Stomach smooth muscle (tissue), 2 donors: ENCODE measurements around the gene HK2.

Experiments used
- H3K27ac ChIP-seq: one replicate; pipeline ENCODE4 v1.7.0; 2013; ENCODE audit warnings: mild to moderate bottlenecking, low read length, inconsistent platforms
- H3K27me3 ChIP-seq, 2 donors: one replicate each; pipeline ENCODE4 v1.7.0; 2013; ENCODE audit warnings: low read length in 2 of 2; ENCODE audit not compliant: insufficient read depth in 2 of 2, control insufficient read depth in 1 of 2
- H3K36me3 ChIP-seq, 2 donors: one replicate each; pipeline ENCODE4 v1.7.0; 2013; ENCODE audit warnings: low read length in 2 of 2; ENCODE audit not compliant: control insufficient read depth in 2 of 2, insufficient read depth in 2 of 2
- H3K4me1 ChIP-seq: one replicate; pipeline ENCODE4 v1.7.0; 2013; ENCODE audit warnings: low read length; ENCODE audit not compliant: control insufficient read depth, insufficient read depth
- H3K4me3 ChIP-seq, 2 donors: one replicate each; pipeline ENCODE4 v1.7.0; 2013; ENCODE audit warnings: low read length in 2 of 2
- H3K9ac ChIP-seq, 2 donors: one replicate each; pipeline ENCODE4 v1.7.0; 2013; ENCODE audit warnings: low read length in 2 of 2, mild to moderate bottlenecking in 1 of 2
- H3K9me3 ChIP-seq, 2 donors: one replicate each; pipeline ENCODE4 v1.7.0; 2013; ENCODE audit warnings: low read length in 2 of 2; ENCODE audit not compliant: control insufficient read depth in 2 of 2
- donor health status: healthy.
- donor health status: Pancreatic carcinoma.

HK2 gene

GRCh38 chr2:74835831-74836674, 2.1 kb downstream of the HK2 start:
- Histone ChIP-seq H3K9me3 (no peaks in the 10 kb centered on the region), H3K27ac (no peak overlapping the region), H3K36me3 (no peaks in the 10 kb centered on the region), H3K4me1 (peaks cover 18% of the 10 kb centered on the region), H3K9ac (no peak overlapping the region), H3K27me3 (peaks cover 2 to 28% of the 10 kb centered on the region in 2 donors), H3K4me3 (peak overlapping the region in 1 of 2 donors; percentile 76)

- no peaks in the 10 kb centered on the region for H3K36me3 ChIP-seq
- no peaks in the 10 kb centered on the region for H3K9me3 ChIP-seq
- no peak overlapping the region for H3K9ac ChIP-seq
- H3K27ac ChIP-seq: no peak overlapping the region
- no peak overlapping the region for H3K4me3 ChIP-seq
- peaks cover 2 to 28% of the 10 kb centered on the region in 2 donors for H3K27me3 ChIP-seq
- H3K4me1 ChIP-seq: peaks cover 18% of the 10 kb centered on the region
These were observed 2.9 kb downstream of the HK2 start for GRCh38 chr2:74836675-74837401.

GRCh38 chr2:74841641-74842040, 7.7 kb downstream of the HK2 start:
- no peak overlapping the region for H3K4me3 ChIP-seq
- no peaks in the 10 kb centered on the region for H3K36me3 ChIP-seq
- peaks cover 25% of the 10 kb centered on the region for H3K4me1 ChIP-seq
- no peak overlapping the region for H3K9ac ChIP-seq
- no peaks in the 10 kb centered on the region for H3K9me3 ChIP-seq
- H3K27ac ChIP-seq: no peak overlapping the region
- peaks cover 0 to 3% of the 10 kb centered on the region in 2 donors for H3K27me3 ChIP-seq

- Histone ChIP-seq H3K4me3 (no peak overlapping the region), H3K27me3 (no peaks in the 10 kb centered on the region), H3K4me1 (peaks cover 22% of the 10 kb centered on the region), H3K9me3 (no peaks in the 10 kb centered on the region), H3K27ac (no peak overlapping the region), H3K9ac (no peak overlapping the region), H3K36me3 (no peaks in the 10 kb centered on the region)
These were observed 9.5 kb downstream of the HK2 start for GRCh38 chr2:74843433-74843832.

- Histone ChIP-seq H3K27me3 (no peaks in the 10 kb centered on the region), H3K4me3 (no peak overlapping the region), H3K9me3 (no peaks in the 10 kb centered on the region), H3K36me3 (no peaks in the 10 kb centered on the region), H3K4me1 (peaks cover 22% of the 10 kb centered on the region), H3K27ac (no peak overlapping the region), H3K9ac (no peak overlapping the region)
These were observed 10.0 kb downstream of the HK2 start for GRCh38 chr2:74843899-74844298.

- no peaks in the 10 kb centered on the region for H3K27me3 ChIP-seq
- H3K9ac ChIP-seq: no peak overlapping the region
These were observed 10.8 kb downstream of the HK2 start for GRCh38 chr2:74844752-74845151.

GRCh38 chr2:74845217-74845751, 11.4 kb downstream of the HK2 start:
- no peaks in the 10 kb centered on the region for H3K9me3 ChIP-seq
- H3K4me1 ChIP-seq: peaks cover 22% of the 10 kb centered on the region
- no peaks in the 10 kb centered on the region for H3K27me3 ChIP-seq
- no peak overlapping the region for H3K4me3 ChIP-seq
- H3K27ac ChIP-seq: no peak overlapping the region
- H3K9ac ChIP-seq: peak overlapping the region in 1 of 2 donors; percentile 21
- H3K36me3 ChIP-seq: no peaks in the 10 kb centered on the region

More at GRCh38 chr2:74844752-74845151, 10.8 kb downstream of the HK2 start:
- no peak overlapping the region for H3K4me3 ChIP-seq
- H3K36me3 ChIP-seq: no peaks in the 10 kb centered on the region
- H3K4me1 ChIP-seq: peaks cover 22% of the 10 kb centered on the region
- H3K27ac ChIP-seq: no peak overlapping the region
- no peaks in the 10 kb centered on the region for H3K9me3 ChIP-seq

- H3K27me3 ChIP-seq: no peaks in the 10 kb centered on the region
These were observed 12.1 kb downstream of the HK2 start for GRCh38 chr2:74845991-74846390.

GRCh38 chr2:74846481-74846880, 12.6 kb downstream of the HK2 start:
- no peaks in the 10 kb centered on the region for H3K27me3 ChIP-seq
- peaks cover 22% of the 10 kb centered on the region for H3K4me1 ChIP-seq
- no peak overlapping the region for H3K27ac ChIP-seq

More at GRCh38 chr2:74845991-74846390, 12.1 kb downstream of the HK2 start:
- Histone ChIP-seq H3K36me3 (no peaks in the 10 kb centered on the region), H3K9me3 (no peaks in the 10 kb centered on the region), H3K4me3 (no peak overlapping the region), H3K9ac (no peak overlapping the region), H3K27ac (no peak overlapping the region), H3K4me1 (peaks cover 22% of the 10 kb centered on the region)

GRCh38 chr2:74847070-74847858, 13.3 kb downstream of the HK2 start:
- Histone ChIP-seq H3K9me3 (no peaks in the 10 kb centered on the region), H3K4me3 (no peak overlapping the region), H3K27me3 (no peaks in the 10 kb centered on the region), H3K4me1 (peaks cover 26% of the 10 kb centered on the region), H3K27ac (no peak overlapping the region), H3K36me3 (no peaks in the 10 kb centered on the region), H3K9ac (no peak overlapping the region)

More at GRCh38 chr2:74846481-74846880, 12.6 kb downstream of the HK2 start:
- Histone ChIP-seq H3K36me3 (no peaks in the 10 kb centered on the region), H3K9ac (no peak overlapping the region), H3K4me3 (no peak overlapping the region), H3K9me3 (no peaks in the 10 kb centered on the region)
